ENCODE measurements around the gene CCDC106.

CCDC106 gene

GRCh38 chr19:55699221-55699620, 51.2 kb downstream of the CCDC106 start:
- CTCF ChIA-PET, result no interaction called here
- POLR2A ChIA-PET, result no interaction called here
- TF ChIP-seq, protein P1, sequence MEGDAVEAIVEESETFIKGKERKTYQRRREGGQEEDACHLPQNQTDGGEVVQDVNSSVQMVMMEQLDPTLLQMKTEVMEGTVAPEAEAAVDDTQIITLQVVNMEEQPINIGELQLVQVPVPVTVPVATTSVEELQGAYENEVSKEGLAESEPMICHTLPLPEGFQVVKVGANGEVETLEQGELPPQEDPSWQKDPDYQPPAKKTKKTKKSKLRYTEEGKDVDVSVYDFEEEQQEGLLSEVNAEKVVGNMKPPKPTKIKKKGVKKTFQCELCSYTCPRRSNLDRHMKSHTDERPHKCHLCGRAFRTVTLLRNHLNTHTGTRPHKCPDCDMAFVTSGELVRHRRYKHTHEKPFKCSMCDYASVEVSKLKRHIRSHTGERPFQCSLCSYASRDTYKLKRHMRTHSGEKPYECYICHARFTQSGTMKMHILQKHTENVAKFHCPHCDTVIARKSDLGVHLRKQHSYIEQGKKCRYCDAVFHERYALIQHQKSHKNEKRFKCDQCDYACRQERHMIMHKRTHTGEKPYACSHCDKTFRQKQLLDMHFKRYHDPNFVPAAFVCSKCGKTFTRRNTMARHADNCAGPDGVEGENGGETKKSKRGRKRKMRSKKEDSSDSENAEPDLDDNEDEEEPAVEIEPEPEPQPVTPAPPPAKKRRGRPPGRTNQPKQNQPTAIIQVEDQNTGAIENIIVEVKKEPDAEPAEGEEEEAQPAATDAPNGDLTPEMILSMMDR (IDR thresholded peaks at IDR 0.05; ENCODE audit: insufficient read depth, low read length, missing control alignments), result no peak
- DNase-seq (ENCODE audit: low read depth, low spot score), result no peak
- H3K4me3 ChIP-seq (ENCODE audit: low read depth, low read length), result no peak overlapping the region

- no peak for DNase-seq (ENCODE audit: low read depth, low spot score)
- POLR2A ChIA-PET, result no interaction called here
These were observed 52.8 kb downstream of the CCDC106 start for GRCh38 chr19:55700813-55701212.

DNA sequence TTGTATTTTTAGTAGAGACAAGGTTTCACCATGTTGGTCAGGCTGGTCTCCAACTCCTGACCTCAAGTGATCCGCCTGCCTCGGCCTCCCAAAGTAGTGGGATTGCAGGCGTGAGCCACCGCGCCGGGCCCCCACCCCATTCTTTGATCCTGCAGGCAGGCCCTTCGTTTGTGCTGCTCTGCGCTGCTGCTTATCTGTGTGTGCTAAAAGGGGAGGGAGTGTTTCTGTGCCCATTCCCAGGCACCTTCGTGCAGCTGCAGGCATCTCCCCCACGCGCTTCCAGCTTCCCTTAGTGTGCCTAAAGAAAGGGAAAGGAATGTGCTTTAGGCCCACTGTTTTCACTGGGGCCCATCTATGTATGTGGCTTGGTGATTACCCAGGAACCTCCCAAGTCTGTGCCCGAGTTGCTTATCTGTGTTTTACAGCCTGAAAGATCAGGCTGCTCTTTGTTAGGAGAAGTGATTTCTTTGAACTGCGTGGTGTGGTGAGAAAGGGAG, 54.2 kb downstream of the CCDC106 start:
- ChIA-PET CTCF (no interaction called here), POLR2A (no interaction called here)
- DNase-seq (ENCODE audit: low read depth, low spot score), result no peak
- TF ChIP-seq, protein P1 (IDR thresholded peaks at IDR 0.05; ENCODE audit: insufficient read depth, low read length, missing control alignments), result no peak
- no peak overlapping the region for H3K4me3 ChIP-seq (ENCODE audit: low read depth, low read length)

More at GRCh38 chr19:55700813-55701212, 52.8 kb downstream of the CCDC106 start:
- CTCF ChIA-PET, result no interaction called here
- TF ChIP-seq, protein P1 (IDR thresholded peaks at IDR 0.05; ENCODE audit: insufficient read depth, low read length, missing control alignments), result no peak
- no peak overlapping the region for H3K4me3 ChIP-seq (ENCODE audit: low read depth, low read length)

Measured in AG04449 (cell line).